NB4 (cell line): Measurements from ENCODE around the gene CEMIP.

Experiments
- DNase-seq: peaks from one replicate; pipeline ENCODE4 v3.0.0; 2010; ENCODE audit warnings: low read depth
- H3K4me3 ChIP-seq: one replicate; pipeline ENCODE4 v1.5.1; 2011; ENCODE audit warnings: mild to moderate bottlenecking, low read depth, low read length, moderate library complexity
- MYC ChIP-seq: IDR thresholded peaks from 2 replicates; pipeline ENCODE4 v1.6.1; 2011; ENCODE audit warnings: low read depth, low read length
- POLR2A ChIP-seq: IDR thresholded peaks from 2 replicates; pipeline ENCODE4 v1.6.1; 2011; ENCODE audit warnings: mild to moderate bottlenecking; ENCODE audit not compliant: insufficient read length; ENCODE audit errors: extremely low read depth
- TF ChIP-seq, protein P1 (sequence below): IDR thresholded peaks from one replicate; pipeline ENCODE4 v1.5.1; 2012; ENCODE audit warnings: low read depth, low read length
- TF ChIP-seq, protein P2 (sequence below): IDR thresholded peaks from 2 replicates; pipeline ENCODE4 v1.6.1; 2011; ENCODE audit warnings: low read depth, low read length

The CEMIP gene

DNA sequence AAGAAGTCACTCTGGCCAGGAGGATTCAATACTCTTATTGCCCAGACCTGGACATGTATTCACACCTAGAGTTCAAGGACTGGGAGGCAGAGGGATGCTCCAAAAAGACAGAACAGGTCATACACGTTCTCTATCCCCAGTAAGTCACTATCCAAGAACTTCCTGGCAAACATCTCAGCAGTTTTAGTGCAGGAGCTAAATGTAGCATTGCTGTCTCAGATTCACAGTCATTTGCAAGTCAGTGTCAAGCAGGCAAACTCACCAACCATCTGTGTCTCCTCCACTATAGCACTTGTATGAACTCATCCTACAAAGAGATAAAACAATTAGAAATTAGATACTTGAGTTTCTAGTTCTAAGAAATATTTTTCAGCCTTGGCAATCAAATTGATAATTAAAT lies 45.7 kb upstream of the CEMIP start:
- TF ChIP-seq, protein P1, sequence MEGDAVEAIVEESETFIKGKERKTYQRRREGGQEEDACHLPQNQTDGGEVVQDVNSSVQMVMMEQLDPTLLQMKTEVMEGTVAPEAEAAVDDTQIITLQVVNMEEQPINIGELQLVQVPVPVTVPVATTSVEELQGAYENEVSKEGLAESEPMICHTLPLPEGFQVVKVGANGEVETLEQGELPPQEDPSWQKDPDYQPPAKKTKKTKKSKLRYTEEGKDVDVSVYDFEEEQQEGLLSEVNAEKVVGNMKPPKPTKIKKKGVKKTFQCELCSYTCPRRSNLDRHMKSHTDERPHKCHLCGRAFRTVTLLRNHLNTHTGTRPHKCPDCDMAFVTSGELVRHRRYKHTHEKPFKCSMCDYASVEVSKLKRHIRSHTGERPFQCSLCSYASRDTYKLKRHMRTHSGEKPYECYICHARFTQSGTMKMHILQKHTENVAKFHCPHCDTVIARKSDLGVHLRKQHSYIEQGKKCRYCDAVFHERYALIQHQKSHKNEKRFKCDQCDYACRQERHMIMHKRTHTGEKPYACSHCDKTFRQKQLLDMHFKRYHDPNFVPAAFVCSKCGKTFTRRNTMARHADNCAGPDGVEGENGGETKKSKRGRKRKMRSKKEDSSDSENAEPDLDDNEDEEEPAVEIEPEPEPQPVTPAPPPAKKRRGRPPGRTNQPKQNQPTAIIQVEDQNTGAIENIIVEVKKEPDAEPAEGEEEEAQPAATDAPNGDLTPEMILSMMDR, result no peak
- TF ChIP-seq, protein P2, sequence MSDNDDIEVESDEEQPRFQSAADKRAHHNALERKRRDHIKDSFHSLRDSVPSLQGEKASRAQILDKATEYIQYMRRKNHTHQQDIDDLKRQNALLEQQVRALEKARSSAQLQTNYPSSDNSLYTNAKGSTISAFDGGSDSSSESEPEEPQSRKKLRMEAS, result no peak
- no peak for TF ChIP-seq POLR2A
- TF ChIP-seq MYC, result no peak
- DNase-seq, result no peak
- H3K4me3 ChIP-seq, result no peak overlapping the region

DNA sequence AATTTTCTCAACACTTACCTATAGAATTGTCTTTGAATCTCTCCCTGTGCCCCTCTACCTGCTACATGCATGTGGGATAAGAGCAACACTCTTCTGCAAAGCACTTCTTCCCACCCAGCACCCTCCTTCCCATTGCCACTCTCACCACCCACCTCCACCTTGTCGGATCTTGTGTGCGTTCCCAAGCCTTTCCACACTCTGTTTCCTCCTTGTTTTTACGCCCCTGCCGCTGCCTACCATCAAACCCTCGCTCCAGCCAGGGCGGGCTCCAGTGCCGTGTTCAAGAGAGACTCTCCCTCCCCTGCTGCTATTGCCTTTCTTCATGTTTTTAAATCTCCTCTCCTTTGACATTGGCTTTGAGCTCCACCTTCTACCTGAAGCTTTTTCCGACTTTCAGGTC lies 43.8 kb upstream of the CEMIP start:
- TF ChIP-seq, protein P2, result no peak

DNA sequence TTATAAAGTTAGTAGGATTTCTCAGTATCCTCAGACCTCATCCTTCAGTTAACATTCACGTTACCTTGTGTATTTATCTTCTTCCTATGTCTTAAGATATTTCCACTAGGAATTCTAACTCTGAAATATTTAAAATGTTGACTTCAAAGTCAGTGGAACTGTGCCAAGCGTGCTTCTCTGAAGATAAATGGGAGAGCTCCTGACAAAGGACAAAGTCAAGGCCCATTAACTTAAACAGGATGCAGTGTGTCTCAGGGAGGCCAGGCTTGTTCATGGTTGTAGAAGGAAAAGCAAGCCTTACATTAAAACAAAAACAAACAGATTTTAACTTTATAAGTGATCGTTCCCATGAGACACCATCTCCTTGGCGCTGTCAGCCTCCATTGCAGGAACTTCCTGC lies 42.6 kb upstream of the CEMIP start:
- DNase-seq, result no peak
- no peak overlapping the region for H3K4me3 ChIP-seq
- TF ChIP-seq, protein P1, result no peak
- TF ChIP-seq MYC, result no peak
- TF ChIP-seq, protein P2, result no peak
- no peak for TF ChIP-seq POLR2A

More for the DNA sequence above, 43.8 kb upstream of the CEMIP start:
- no peak overlapping the region for H3K4me3 ChIP-seq
- DNase-seq, result no peak

DNA sequence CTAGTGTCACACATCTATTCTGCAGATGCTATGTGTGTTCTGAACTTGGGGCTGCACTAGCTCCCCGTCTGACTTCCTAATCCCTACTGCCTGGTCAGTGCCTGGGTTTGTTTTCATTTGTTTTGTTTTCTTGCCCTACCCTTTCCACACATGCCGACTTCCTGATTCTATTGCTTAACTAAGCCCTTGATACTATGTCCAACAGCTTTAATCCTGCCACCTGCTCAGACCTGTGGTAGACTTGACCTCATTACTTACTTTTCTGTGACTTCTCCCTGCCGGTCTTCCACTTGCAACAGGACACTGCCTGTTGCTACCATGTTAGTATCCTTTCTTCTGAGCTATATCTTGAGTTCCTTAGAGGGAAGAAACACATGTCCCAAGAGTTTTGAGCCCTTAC lies 39.3 kb upstream of the CEMIP start:
- no peak overlapping the region for H3K4me3 ChIP-seq
- DNase-seq, result no peak
- TF ChIP-seq MYC, result no peak
- TF ChIP-seq, protein P1, result no peak
- TF ChIP-seq POLR2A, result no peak
- TF ChIP-seq, protein P2, result no peak

DNA sequence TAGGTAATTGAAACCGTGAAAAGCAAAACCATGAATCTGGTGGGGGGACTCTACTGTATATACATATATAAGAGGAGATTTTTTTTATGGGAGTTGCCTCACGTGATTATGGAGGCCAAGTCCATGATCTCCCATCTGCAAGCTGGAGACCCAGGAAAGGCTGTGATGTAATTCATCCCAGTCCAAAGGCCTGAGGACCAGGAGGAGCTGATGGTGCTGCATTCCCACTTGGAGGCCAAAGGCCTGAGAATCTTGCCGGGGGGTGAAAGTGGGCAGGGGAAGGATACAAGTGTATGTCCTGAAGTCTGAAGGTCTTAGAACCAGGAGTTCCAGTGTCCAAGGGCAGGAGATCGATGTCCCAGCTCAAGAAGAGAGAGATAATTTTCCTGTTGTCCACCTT lies 37.1 kb upstream of the CEMIP start:
- no peak overlapping the region for H3K4me3 ChIP-seq
- no peak for TF ChIP-seq POLR2A
- TF ChIP-seq, protein P2, result no peak
- no peak for TF ChIP-seq MYC
- TF ChIP-seq, protein P1, result no peak
- no peak for DNase-seq

DNA sequence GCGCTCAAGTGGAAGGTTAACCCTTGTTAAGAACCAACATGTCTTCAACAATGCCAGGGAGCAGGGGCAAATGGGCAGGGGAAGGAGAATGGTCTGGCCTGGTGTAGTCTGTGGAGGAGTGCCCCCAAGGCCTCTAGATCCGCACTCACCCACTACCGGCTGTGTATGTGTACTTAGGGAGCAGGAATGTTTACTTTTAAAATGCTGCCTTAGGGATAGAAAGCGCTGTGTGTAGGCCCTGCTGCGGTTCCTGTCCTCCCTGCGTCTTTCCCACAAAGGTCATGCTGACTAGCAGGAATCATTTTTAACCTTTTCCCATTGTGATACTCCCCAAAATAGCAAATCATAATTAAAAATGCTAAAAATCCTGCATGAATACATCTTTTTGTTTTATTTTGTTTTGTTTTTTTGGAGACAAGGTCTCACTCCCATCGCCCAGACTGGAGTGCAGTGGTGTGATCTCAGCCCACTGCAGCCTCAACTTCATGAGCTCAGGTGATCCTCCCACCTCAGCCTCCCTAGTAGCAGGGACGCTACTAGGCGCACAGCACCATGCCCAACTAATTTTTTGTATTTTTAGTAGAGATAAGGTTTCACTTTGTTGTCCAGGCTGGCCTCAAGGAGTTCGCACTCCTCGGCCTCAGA lies 35.9 kb upstream of the CEMIP start:
- TF ChIP-seq MYC, result no peak
- TF ChIP-seq, protein P1, result no peak
- TF ChIP-seq, protein P2, result no peak
- DNase-seq, result no peak
- H3K4me3 ChIP-seq, result no peak overlapping the region
